Parathyroid adenoma (tissue), 2 donors: ENCODE results near the gene HEXIM1.

Experiments
- H2AFZ ChIP-seq: fragments of 300-600 bp; sonication (generic); one replicate; pipeline ENCODE4 v1.7.0; 2017; ENCODE audit warnings: antibody characterized with exemption, mild to moderate bottlenecking
- H3K27ac ChIP-seq: fragments of 300-600 bp; sonication (generic); one replicate; pipeline ENCODE4 v1.7.0; 2017
- H3K27me3 ChIP-seq: fragments of 300-600 bp; sonication (generic); one replicate; pipeline ENCODE4 v1.7.0; 2017; ENCODE audit warnings: low read length; ENCODE audit not compliant: control insufficient read depth, insufficient read depth
- H3K36me3 ChIP-seq: fragments of 300-600 bp; sonication (generic); one replicate; pipeline ENCODE4 v1.7.0; 2017; ENCODE audit warnings: low read length; ENCODE audit not compliant: control insufficient read depth, insufficient read depth
- H3K4me1 ChIP-seq: fragments of 300-600 bp; sonication (generic); one replicate; pipeline ENCODE4 v1.7.0; 2017; ENCODE audit warnings: control low read depth
- H3K4me2 ChIP-seq: fragments of 300-600 bp; sonication (generic); one replicate; pipeline ENCODE4 v1.7.0; 2017; ENCODE audit warnings: low read length
- H3K4me3 ChIP-seq: fragments of 300-600 bp; sonication (generic); one replicate; pipeline ENCODE4 v1.7.0; 2017; ENCODE audit warnings: low read depth, low read length
- H3K79me2 ChIP-seq: fragments of 300-600 bp; sonication (generic); one replicate; pipeline ENCODE4 v1.7.0; 2017; ENCODE audit warnings: control low read depth
- H3K9ac ChIP-seq: fragments of 300-600 bp; sonication (generic); one replicate; pipeline ENCODE4 v1.7.0; 2017; ENCODE audit warnings: mild to moderate bottlenecking
- H3K9me3 ChIP-seq: fragments of 300-600 bp; sonication (generic); one replicate; pipeline ENCODE4 v1.7.0; 2017; ENCODE audit warnings: low read length; ENCODE audit not compliant: control insufficient read depth
- CTCF ChIP-seq: fragments of 300-600 bp; sonication (generic); IDR thresholded peaks from one replicate; pipeline ENCODE4 v1.7.0; 2017; ENCODE audit warnings: antibody characterized with exemption, mild to moderate bottlenecking
- donor health status: primary hyperparathyroidism.

The HEXIM1 gene

DNA sequence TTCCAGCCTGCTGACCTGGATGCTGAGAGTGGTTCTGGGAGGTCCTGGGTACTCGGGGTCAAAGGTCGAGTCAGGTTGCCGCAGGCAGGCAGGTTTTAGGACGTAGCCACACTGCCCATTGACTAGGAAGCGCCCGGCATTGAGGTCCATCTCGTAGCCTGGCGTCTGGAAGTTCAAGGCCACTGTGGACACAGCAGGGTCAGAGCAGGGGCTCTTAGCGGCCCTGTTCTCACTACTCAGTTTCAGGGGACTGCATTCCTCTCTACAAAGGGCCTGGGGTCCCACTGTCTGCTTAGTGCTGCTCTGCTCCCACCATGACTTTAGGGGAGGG is 34.9 kb upstream of the HEXIM1 start:
- no peak for TF ChIP-seq CTCF
- Histone ChIP-seq H3K9ac (no peak overlapping the region), H3K4me2 (no peak overlapping the region), H3K36me3 (no peaks in the 10 kb centered on the region), H3K79me2 (no peaks in the 10 kb centered on the region), H3K27me3 (no peaks in the 10 kb centered on the region), H3K27ac (no peak overlapping the region), H3K9me3 (no peaks in the 10 kb centered on the region), H3K4me3 (no peak overlapping the region), H3K4me1 (no peaks in the 10 kb centered on the region), H2AFZ (no peak overlapping the region)

DNA sequence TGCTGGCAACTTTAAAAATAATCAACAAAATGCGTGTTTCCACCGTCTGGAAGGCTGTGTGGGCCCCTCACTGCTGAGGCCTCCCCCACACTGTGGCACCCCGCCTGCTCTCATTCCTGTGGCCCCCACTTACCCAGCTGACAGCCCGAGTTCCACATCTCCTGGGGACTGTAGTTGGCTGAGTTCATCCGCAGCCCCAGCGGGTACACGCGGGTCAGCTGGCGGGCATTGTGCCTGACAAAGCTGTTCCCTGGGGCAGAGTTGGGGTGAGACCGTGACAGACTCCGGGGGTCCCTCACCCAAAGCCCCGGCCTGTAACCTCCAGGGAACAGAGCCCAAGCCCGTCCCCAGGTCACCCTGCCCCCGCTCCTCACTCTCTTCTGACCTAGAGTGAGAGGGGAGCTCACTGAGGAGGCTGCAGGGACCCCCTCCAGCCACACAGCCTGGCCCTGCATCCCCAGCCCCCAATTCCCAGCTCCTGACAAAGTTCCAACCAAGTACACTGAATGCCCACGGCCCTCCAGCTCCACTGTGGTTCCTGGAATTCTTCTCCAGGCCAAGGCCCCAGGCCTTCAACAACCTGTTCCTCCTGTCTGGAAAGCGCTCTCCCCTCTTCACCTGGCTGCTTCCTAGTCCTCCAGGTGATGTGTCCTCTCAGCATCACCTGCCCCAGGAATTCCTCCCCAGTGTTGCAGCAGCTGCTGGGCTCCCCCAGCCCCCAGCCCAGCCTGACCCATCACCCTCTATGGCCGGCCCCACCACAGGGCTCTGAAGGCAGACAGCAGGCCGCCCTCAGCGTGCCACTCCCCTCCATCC is 34.0 kb upstream of the HEXIM1 start:
- no peak overlapping the region for H3K27ac ChIP-seq
- H3K9ac ChIP-seq = no peak overlapping the region

DNA sequence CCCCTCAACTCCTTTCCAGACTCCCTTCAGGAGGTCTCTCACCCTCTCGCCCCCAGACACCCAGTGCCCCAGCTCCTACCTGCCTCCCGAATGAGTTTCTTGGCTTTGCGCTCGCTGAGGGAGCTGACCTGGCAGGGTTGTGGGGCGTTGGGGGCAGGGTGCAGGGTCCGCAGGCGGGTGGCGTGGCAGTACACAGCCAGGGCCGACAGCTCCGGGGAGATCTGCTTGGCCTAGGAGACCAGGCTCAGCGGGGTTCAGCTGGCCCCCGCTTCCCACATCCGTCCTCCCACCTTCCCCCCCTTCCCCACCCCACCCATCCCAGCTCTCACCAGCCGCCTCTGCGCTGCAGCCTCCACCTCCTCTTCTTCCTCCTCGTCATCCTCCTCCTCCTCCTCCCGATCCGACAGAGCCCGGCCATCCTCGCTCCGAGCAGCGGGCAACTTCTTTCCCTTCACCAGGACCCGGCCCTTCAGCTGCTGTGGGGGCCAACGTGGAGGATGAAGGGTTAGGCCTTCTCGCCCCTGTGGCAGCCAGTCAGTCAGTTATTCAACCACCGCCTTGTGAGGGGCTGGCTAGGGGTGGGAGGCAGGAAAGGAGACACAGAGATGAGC is 33.2 kb upstream of the HEXIM1 start:
- Histone ChIP-seq H2AFZ (no peak overlapping the region), H3K27me3 (no peaks in the 10 kb centered on the region), H3K79me2 (no peaks in the 10 kb centered on the region), H3K4me2 (no peak overlapping the region), H3K4me3 (no peak overlapping the region), H3K36me3 (no peaks in the 10 kb centered on the region), H3K4me1 (no peaks in the 10 kb centered on the region), H3K9ac (no peak overlapping the region), H3K27ac (no peak overlapping the region), H3K9me3 (no peaks in the 10 kb centered on the region)
- TF ChIP-seq CTCF = no peak

More for the DNA sequence above, 34.0 kb upstream of the HEXIM1 start:
- no peak overlapping the region for H3K4me3 ChIP-seq
- H3K36me3 ChIP-seq = no peaks in the 10 kb centered on the region
- no peaks in the 10 kb centered on the region for H3K9me3 ChIP-seq
- no peaks in the 10 kb centered on the region for H3K79me2 ChIP-seq
- H3K27me3 ChIP-seq = no peaks in the 10 kb centered on the region
- no peaks in the 10 kb centered on the region for H3K4me1 ChIP-seq
- no peak overlapping the region for H2AFZ ChIP-seq
- H3K4me2 ChIP-seq = no peak overlapping the region
- no peak for TF ChIP-seq CTCF

- H3K79me2 ChIP-seq = no peaks in the 10 kb centered on the region
- no peaks in the 10 kb centered on the region for H3K4me1 ChIP-seq
- no peak for TF ChIP-seq CTCF
- H3K9ac ChIP-seq = no peak overlapping the region
- no peak overlapping the region for H3K27ac ChIP-seq
- no peak overlapping the region for H2AFZ ChIP-seq
- H3K4me2 ChIP-seq = no peak overlapping the region
- no peaks in the 10 kb centered on the region for H3K9me3 ChIP-seq
- no peaks in the 10 kb centered on the region for H3K27me3 ChIP-seq
- no peaks in the 10 kb centered on the region for H3K36me3 ChIP-seq
- no peak overlapping the region for H3K4me3 ChIP-seq
Observed at GRCh38 chr17:45115871-45116270, 32.4 kb upstream of the HEXIM1 start.
